ENCODE measurements around the gene PPP1R2B.

DNA sequence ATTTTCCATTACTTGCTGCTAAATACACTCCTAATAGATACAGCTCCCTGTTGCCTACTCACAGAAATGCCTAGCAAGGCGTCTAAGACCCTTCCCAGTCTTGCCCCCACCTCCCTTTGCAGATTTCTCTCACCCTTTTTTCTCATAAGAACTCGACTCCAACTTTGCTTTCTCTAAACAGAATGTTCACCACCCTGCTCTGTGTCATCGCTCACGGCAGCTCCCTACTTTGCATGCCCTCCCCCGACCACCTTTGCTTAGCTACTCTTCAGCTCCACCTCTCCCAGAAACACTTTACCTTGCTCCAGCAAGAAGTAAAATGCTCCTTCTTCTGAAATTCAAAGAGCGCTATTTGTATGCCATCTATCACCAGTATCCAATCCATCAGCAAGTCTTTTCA, 15.2 kb upstream of the PPP1R2B start:
- TF ChIP-seq, protein P1, sequence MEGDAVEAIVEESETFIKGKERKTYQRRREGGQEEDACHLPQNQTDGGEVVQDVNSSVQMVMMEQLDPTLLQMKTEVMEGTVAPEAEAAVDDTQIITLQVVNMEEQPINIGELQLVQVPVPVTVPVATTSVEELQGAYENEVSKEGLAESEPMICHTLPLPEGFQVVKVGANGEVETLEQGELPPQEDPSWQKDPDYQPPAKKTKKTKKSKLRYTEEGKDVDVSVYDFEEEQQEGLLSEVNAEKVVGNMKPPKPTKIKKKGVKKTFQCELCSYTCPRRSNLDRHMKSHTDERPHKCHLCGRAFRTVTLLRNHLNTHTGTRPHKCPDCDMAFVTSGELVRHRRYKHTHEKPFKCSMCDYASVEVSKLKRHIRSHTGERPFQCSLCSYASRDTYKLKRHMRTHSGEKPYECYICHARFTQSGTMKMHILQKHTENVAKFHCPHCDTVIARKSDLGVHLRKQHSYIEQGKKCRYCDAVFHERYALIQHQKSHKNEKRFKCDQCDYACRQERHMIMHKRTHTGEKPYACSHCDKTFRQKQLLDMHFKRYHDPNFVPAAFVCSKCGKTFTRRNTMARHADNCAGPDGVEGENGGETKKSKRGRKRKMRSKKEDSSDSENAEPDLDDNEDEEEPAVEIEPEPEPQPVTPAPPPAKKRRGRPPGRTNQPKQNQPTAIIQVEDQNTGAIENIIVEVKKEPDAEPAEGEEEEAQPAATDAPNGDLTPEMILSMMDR (IDR thresholded peaks at IDR 0.05): no peak
- TF ChIP-seq POLR2A (IDR thresholded peaks at IDR 0.05): no peak
